B cell (primary cell): ENCODE results near the gene MGMT. TPM values are rescaled to one million over a fixed set of nuclear protein-coding genes. Genes with fewer than 3 reads are reported as not detected.

Source experiments
- ATAC-seq: fragments of 200-7000 bp; cut with Tn5 transposase; one replicate; pipeline ENCODE4 v1.10.0; 2021; ENCODE audit warnings: low read depth, mild to moderate bottlenecking, moderate number of reproducible peaks, moderate library complexity
- CTCF ChIA-PET: fragments of 350-600 bp; sonication (Branson Sonifier 250); formaldehyde crosslinking; loops from one replicate; lab custom pipeline; 2021; ENCODE audit warnings: antibody characterized with exemption, inconsistent platforms; lab: Charles Lee
- POLR2A ChIA-PET: fragments of 350-600 bp; sonication (Branson Sonifier 250); formaldehyde crosslinking; loops from one replicate; lab custom pipeline; 2021; ENCODE audit warnings: antibody characterized with exemption; lab: Charles Lee
- DNase-seq: peaks from one replicate; pipeline ENCODE4 v3.0.0; 2013
- H2AFZ ChIP-seq: 2 replicates; pipeline ENCODE4 v1.6.1; 2012; ENCODE audit warnings: mild to moderate bottlenecking, low read depth, low read length; ENCODE audit not compliant: insufficient read depth, poor library complexity, severe bottlenecking
- H3K27ac ChIP-seq, 2 donors: 1 replicate in 1 of 2; 2 replicates in 1 of 2; pipeline ENCODE4 v1.5.1; 2012 to 2013; ENCODE audit warnings: low read length in 2 of 2, mild to moderate bottlenecking in 2 of 2, moderate library complexity in 1 of 2
- H3K27me3 ChIP-seq, 4 experiments: fragments of 200-600 bp in 1 of 4; sonication (generic) in 1 of 4; replicated peaks in 1 of 4; 1 replicate in 2 of 4; 2 replicates in 2 of 4; pipeline versions ENCODE4 v1.6.1 to v1.7.0; 2013 to 2016; ENCODE audit warnings: low read length in 3 of 4, mild to moderate bottlenecking in 2 of 4, mixed read lengths in 1 of 4, moderate library complexity in 1 of 4; ENCODE audit not compliant: insufficient read depth in 4 of 4, control insufficient read depth in 3 of 4; ENCODE audit errors: control extremely low read depth in 1 of 4
- H3K36me3 ChIP-seq, 2 experiments: replicated peaks in 1 of 2; 1 replicate in 1 of 2; 2 replicates in 1 of 2; pipeline versions ENCODE4 v1.6.1 to v1.7.1; 2013; ENCODE audit warnings: low read length in 1 of 2; ENCODE audit not compliant: insufficient read depth in 2 of 2, control insufficient read depth in 1 of 2; ENCODE audit errors: control extremely low read depth in 1 of 2, extremely low read depth in 1 of 2
- H3K4me1 ChIP-seq, 2 donors: fragments of 200-600 bp in 1 of 2; sonication (generic) in 1 of 2; 1 replicate in 1 of 2; 2 replicates in 1 of 2; pipeline versions ENCODE4 v1.5.1 to v1.6.1; 2013 to 2017; ENCODE audit warnings: low read length in 2 of 2; ENCODE audit not compliant: control insufficient read depth in 2 of 2, insufficient read depth in 2 of 2
- H3K4me2 ChIP-seq: replicated peaks from 2 replicates; pipeline ENCODE3; 2012; ENCODE audit warnings: mild to moderate bottlenecking, low read depth, low read length; ENCODE audit not compliant: poor library complexity, severe bottlenecking
- H3K4me3 ChIP-seq, 5 experiments: fragments of 200-600 bp in 1 of 5; sonication (generic) in 1 of 5; 1 replicate in 3 of 5; 2 replicates in 2 of 5; pipeline versions ENCODE4 v1.5.1 to v1.7.0; 2011 to 2016; ENCODE audit warnings: low read length in 4 of 5, mild to moderate bottlenecking in 4 of 5, low read depth in 2 of 5, control low read depth in 1 of 5, moderate library complexity in 1 of 5; ENCODE audit not compliant: insufficient read depth in 1 of 5; ENCODE audit errors: control extremely low read depth in 1 of 5, extremely low read depth in 1 of 5
- H3K79me2 ChIP-seq: fragments of 200-600 bp; sonication (generic); one replicate; pipeline ENCODE4 v1.6.0; 2016; ENCODE audit warnings: low read length; ENCODE audit not compliant: control insufficient read depth, insufficient read depth
- H3K9ac ChIP-seq: fragments of 200-600 bp; sonication (generic); 2 replicates; pipeline ENCODE4 v1.6.1; 2017; ENCODE audit warnings: mild to moderate bottlenecking, low read length, moderate library complexity
- H3K9me3 ChIP-seq, 3 donors: one replicate each; pipeline versions ENCODE4 v1.6.1 to v1.7.1; 2013; ENCODE audit warnings: low read length in 2 of 3; ENCODE audit not compliant: control insufficient read depth in 2 of 3, insufficient read depth in 1 of 3; ENCODE audit errors: control extremely low read depth in 1 of 3
- H4K20me1 ChIP-seq: 2 replicates; pipeline ENCODE4 v1.6.0; 2012; ENCODE audit warnings: mild to moderate bottlenecking, low read length; ENCODE audit not compliant: insufficient read depth, control insufficient read depth, poor library complexity, severe bottlenecking
- H3K27ac Mint-ChIP-seq: one replicate; pipeline ENCODE4 v1.8.0; 2021; ENCODE audit warnings: mixed read lengths
- H3K27me3 Mint-ChIP-seq: one replicate; pipeline ENCODE4 v1.8.0; 2021; ENCODE audit warnings: mixed read lengths
- H3K4me1 Mint-ChIP-seq: one replicate; pipeline ENCODE4 v1.8.0; 2021; ENCODE audit warnings: mixed read lengths
- H3K4me3 Mint-ChIP-seq: one replicate; pipeline ENCODE4 v1.8.0; 2021; ENCODE audit warnings: mixed read lengths
- H3K9me3 Mint-ChIP-seq: one replicate; pipeline ENCODE4 v1.8.0; 2022; ENCODE audit warnings: mixed read lengths; ENCODE audit not compliant: insufficient read depth
- CTCF ChIP-seq: fragments of 200-600 bp; IDR thresholded peaks from one replicate; pipeline ENCODE4 v1.8.0; 2022; ENCODE audit warnings: antibody characterized with exemption, mild to moderate bottlenecking
- EZH2 ChIP-seq: IDR thresholded peaks from 2 replicates; pipeline ENCODE4 v1.6.1; 2012; ENCODE audit warnings: borderline replicate concordance, low read depth, mild to moderate bottlenecking, moderate library complexity, low read length; ENCODE audit not compliant: insufficient read depth, poor library complexity, severe bottlenecking
- WGBS: methylation state at CpG from one replicate; pipeline ENCODE4 v1.1.5; 2013; ENCODE audit warnings: missing lambda C conversion rate; ENCODE audit not compliant: insufficient coverage; 5-methylcytosine and 5-hydroxymethylcytosine counted together
- intact Hi-C: fragments of 100-400 bp; cut with micrococcal nuclease; formaldehyde crosslinking; loops from one replicate; pipeline ENCODE4 v1.10.0; 2022
- polyA plus RNA-seq: library from polyadenylated mRNA; depleted of rRNA; stranded (reverse); fragments of >200 nt; gene quantifications from 2 replicates; pipeline ENCODE4 v1.2.3, GENCODE V29; 2012
- total RNA-seq, 2 donors: library from RNA; stranded (reverse); fragments of 120-200 nt in 1 of 2; gene quantifications; 1 replicate in 1 of 2; 2 replicates in 1 of 2; pipeline versions ENCODE4 v1.2.3 to v1.2.4, GENCODE V29; 2013 to 2022

The MGMT gene
- total and polyA plus RNA-seq, 2 donors (not counting 1 experiment from before 2014, with no cell fraction given) = 16.6 to 87.7 TPM

- Histone ChIP-seq H4K20me1 (no peaks in the 10 kb centered on the region), H3K27ac (no peak overlapping the region), H3K36me3 (no peaks in the 10 kb centered on the region), H3K4me2 (no peak overlapping the region), H3K27me3 (no peaks in the 10 kb centered on the region), H3K9me3 (peaks cover 0 to 27% (median 0%) of the 10 kb centered on the region in 3 donors), H3K4me1 (no peaks in the 10 kb centered on the region), H3K9ac (no peak overlapping the region), H3K79me2 (no peaks in the 10 kb centered on the region), H2AFZ (no peak overlapping the region), H3K4me3 (no peak overlapping the region)
- intact Hi-C loops = no loop called here
- H3K27ac Mint-ChIP-seq = no peak overlapping the region
- TF ChIP-seq CTCF (no peak), EZH2 (no peak)
- POLR2A ChIA-PET = no interaction called here
- peaks cover 2% of the 10 kb centered on the region for H3K9me3 Mint-ChIP-seq
- CTCF ChIA-PET = no interaction called here
- H3K27me3 Mint-ChIP-seq = peaks cover 7% of the 10 kb centered on the region
- DNase-seq = no peak
- H3K4me1 Mint-ChIP-seq = no peaks in the 10 kb centered on the region
- ATAC-seq = no peak
- no peak overlapping the region for H3K4me3 Mint-ChIP-seq
- WGBS = 47% methylated on average over 10 of the region's 12 CpGs
These were observed 347.9 kb downstream of the MGMT start for GRCh38 chr10:129814681-129815646.
